NOMO-1 treated with DMSO at 0.1 percent for 48 hours (cell line): Measurements from ENCODE around the gene PAGE3.

Experiments used
- DNase-seq: peaks from one replicate; lab custom pipeline; 2025; ENCODE audit not compliant: unreplicated experiment; lab: John Stamatoyannopoulos, UW

The PAGE3 gene

GRCh38 chrX:55264816-55265215 is at the start of gene PAGE3:
Gene PAGE3 (minus strand): TSS chrX:55264916. CDS start chrX:55263903, 1,013 bp downstream.
- DNase-seq, result no peak

- no peak for DNase-seq
Measured at GRCh38 chrX:55312655-55313054, 47.9 kb upstream of the PAGE3 start.

GRCh38 chrX:55290963-55291362 is 26.2 kb upstream of the PAGE3 start:
- DNase-seq, result no peak

- no peak for DNase-seq
Measured at GRCh38 chrX:55279832-55280231, 15.1 kb upstream of the PAGE3 start.

- no peak for DNase-seq
Measured at GRCh38 chrX:55260806-55261205, 3.9 kb downstream of the PAGE3 start.

GRCh38 chrX:55253528-55253927 is 11.2 kb downstream of the PAGE3 start:
- no peak for DNase-seq

GRCh38 chrX:55240788-55241340 is 23.9 kb downstream of the PAGE3 start:
- no peak for DNase-seq

- no peak for DNase-seq
Measured at GRCh38 chrX:55220119-55220794, 44.5 kb downstream of the PAGE3 start, which contains the start of gene PAGE5. Gene PAGE5 (plus strand): TSS chrX:55220346. CDS start chrX:55221383, 1,037 bp downstream.

GRCh38 chrX:55213381-55213780 is 51.3 kb downstream of the PAGE3 start:
- no peak for DNase-seq

GRCh38 chrX:55210931-55211677 is 53.6 kb downstream of the PAGE3 start:
- no peak for DNase-seq
